Superior temporal gyrus (tissue), 1 donor: ENCODE results near the gene RHO.
A peak's percentile ranks its signal among the peaks of the same experiment; 100 is the strongest.

ENCODE experiments used
- DNase-seq: peaks from one replicate; pipeline ENCODE4 v3.0.0-alpha.2; 2016; ENCODE audit errors: extremely low spot score

Gene RHO

DNA sequence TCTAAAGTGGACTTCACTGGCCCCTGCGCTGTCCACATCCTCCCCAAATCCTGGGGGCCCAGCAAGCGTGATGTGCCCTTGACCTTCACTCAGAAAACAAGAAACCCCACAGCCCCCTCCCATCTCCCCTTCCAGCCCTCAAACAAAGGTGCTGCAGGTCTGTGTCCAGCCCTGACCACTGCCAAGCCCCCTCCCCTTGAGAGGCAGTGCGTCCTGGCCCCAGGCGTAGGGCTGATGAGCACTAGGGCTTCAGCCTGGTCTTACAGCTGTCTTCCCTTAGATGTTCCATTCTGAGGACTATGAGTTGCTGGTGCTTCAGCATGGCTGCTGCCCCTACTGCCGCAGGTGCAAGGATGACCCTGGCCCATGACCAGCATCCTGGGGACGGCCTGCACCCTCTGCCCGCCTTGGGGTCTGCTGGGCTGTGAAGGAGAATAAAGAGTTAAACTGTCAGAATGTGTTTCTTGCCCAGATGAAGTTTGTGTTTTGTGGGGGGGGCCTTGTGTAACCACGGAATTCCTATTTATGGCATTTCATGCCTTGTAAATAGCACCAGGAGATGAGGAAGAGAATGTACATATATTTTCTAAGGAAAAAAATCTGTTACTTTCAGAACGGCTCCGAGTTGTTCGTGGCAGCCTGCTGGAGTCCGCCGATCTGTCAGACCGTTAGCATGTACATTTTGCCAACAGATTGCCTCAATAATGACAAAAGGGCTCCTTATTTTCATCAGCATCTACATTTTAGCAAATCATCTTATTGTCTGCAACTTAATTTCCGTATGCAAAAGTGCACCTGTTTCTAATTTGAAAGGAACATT, 8.3 kb upstream of the RHO start:
- no peak for DNase-seq

DNA sequence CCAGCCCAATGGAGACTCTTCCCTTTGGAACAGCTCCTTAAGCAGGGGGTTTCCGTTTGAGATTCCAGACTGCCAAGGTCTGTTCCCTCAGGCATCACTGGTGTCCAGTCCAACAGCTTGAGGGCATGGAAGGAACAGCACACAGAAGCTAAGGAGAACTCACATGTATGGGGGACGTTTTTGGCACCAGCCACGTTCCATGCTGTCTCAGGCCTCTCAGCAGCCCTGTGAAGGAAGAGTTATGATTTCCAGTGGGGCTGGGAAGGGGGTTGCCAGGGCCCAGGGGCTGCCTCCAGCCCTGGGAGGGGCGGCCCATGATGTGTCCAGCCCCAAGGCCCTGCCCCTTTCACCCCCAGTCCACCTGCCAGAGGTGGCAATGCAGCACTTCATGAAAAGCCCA, 7.5 kb upstream of the RHO start:
- DNase-seq, result no peak

DNA sequence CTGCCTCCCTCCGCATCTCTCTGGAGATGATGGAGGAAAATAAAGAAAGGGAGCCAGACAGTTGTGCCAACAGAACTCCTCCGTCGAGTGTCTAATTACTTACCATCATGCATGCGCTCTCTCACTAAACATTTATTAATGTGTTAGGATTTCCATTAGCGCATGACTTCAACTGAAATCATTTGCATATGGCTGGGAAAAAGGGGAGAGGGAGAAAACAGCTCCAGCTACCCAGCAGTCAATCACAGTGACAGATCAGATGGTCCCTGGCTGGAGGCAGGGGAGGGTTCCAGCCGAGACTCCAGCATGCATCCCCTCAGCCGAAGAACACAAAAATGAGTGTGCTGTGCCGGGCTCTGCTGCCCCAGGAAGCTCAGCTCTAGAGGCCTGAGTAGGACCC, 6.8 kb upstream of the RHO start:
- DNase-seq, result no peak

DNA sequence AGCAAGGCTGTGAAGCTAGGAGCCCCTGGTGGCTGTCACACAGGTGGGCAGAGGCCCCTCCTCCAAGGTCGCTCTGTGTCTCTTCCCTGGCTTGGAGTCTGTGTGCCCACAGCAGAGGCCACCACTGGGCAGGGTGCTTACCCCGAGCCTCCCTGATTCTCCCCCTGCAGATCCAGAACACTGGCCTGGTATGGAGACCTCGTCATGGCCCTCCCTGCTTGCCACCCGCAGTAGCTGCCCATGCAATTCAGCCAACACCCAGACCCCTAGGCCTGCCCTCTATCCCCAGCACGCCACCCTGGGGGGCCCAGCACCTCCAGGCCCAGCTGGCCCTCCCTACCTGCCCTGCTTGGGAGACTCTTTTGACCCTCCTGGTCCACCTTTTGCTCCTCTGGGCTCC, 5.5 kb upstream of the RHO start:
- DNase-seq, result no peak

DNA sequence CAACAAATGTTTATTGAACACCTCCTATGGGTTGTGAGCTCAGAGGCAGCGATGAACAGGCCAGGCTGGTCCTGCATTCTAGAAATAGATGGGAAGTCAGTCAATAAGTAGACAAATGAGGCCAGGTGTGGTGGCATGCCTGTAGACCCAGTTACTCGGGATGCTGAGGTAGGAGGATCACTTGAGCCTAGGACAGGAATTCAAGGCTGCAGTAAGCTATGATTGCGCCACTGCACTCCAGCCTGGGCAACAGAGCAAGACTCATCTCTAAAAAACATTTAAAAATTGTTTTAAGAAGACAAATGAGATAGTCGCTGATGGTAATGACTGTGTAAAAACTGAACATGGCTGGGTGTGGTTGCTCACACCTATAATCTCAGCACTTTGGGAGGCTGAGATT, 4.4 kb upstream of the RHO start:
- DNase-seq, result no peak

DNA sequence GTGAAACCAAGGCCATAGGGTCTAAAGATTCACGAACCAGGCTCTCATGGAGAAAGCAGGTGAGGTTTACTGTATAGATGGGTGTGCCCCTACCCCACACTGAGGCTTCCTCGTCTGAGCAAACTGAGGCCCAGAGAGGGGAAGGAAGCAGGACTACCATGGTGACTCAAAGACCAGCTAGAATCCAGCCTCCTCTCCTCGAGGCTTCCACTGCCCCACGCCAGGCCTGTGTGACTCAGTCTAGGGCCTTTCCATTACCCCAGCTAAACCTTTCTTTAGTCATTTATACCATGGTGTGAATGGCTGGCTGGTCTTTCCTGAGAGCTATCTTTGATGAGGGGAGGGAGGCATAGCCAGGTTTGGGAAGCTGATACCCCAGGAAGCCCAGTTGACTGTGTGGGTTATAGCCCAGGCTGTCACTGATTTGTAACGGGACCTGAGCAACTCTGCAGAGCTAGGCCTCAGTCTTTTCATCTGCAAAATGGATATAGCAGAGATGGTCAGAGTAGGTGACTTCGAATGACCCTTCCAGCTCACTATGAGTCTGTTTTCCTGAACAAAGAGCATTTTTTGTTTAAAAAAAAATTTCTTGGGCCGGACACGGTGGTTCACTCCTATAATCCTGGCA, 3.0 kb upstream of the RHO start:
- DNase-seq, result no peak

DNA sequence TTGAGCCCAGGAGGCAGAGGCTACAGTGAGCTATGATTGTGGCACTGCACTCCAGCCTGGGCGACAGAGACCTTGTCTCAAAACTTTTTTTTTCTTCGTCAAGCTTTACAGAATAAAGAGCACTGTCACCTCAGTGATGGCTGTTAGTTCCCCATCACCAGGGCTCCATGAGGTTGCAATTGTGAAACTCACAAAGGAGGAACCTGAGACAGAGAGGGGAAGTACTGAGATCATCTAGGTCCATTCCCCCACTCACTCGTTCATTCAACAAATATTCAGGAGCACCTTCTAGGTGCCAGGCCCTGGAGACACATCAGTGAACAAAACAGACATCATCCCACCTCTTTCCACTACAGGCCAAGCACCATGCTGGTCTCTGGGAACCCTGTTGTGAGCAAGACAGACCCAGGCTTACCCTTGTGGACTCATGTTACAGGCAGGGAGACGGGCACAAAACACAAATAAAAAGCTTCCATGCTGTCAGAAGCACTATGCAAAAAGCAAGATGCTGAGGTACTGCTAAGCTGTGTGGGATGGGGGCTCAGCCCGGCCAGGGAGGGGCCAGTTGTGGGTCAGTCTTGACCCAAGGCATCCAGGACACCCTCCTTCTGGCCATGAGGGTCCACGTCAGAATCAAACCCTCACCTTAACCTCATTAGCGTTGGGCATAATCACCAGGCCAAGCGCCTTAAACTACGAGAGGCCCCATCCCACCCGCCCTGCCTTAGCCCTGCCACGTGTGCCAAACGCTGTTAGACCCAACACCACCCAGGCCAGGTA, 2.1 kb upstream of the RHO start:
- DNase-seq, result no peak

DNA sequence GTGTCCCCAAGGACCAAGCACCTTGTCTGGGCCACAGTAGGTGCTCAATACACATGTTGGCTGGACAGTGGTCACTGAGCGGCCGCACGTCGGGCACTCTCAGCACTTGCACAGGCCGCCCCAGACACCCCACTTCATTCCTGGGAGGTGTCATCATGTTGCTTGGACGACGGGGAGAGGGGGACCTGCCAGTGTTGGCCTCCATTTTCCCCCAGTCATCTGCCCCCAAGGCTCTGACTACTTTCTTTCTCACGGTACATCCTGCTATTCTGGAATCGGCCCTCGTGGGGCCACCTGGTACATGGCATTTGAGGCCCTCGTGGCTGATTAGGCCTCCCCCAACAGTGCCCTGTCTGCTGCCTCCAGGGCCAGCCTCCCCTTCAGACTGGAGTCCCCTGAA, 1.2 kb upstream of the RHO start:
- DNase-seq, result no peak

DNA sequence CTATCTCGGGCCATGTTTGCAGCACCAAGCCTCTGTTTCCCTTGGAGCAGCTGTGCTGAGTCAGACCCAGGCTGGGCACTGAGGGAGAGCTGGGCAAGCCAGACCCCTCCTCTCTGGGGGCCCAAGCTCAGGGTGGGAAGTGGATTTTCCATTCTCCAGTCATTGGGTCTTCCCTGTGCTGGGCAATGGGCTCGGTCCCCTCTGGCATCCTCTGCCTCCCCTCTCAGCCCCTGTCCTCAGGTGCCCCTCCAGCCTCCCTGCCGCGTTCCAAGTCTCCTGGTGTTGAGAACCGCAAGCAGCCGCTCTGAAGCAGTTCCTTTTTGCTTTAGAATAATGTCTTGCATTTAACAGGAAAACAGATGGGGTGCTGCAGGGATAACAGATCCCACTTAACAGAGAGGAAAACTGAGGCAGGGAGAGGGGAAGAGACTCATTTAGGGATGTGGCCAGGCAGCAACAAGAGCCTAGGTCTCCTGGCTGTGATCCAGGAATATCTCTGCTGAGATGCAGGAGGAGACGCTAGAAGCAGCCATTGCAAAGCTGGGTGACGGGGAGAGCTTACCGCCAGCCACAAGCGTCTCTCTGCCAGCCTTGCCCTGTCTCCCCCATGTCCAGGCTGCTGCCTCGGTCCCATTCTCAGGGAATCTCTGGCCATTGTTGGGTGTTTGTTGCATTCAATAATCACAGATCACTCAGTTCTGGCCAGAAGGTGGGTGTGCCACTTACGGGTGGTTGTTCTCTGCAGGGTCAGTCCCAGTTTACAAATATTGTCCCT, 1.2 kb downstream of the RHO start:
- no peak for DNase-seq

DNA sequence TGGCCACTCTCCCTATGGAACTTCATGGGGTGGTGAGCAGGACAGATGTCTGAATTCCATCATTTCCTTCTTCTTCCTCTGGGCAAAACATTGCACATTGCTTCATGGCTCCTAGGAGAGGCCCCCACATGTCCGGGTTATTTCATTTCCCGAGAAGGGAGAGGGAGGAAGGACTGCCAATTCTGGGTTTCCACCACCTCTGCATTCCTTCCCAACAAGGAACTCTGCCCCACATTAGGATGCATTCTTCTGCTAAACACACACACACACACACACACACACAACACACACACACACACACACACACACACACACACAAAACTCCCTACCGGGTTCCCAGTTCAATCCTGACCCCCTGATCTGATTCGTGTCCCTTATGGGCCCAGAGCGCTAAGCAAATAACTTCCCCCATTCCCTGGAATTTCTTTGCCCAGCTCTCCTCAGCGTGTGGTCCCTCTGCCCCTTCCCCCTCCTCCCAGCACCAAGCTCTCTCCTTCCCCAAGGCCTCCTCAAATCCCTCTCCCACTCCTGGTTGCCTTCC, 1.9 kb downstream of the RHO start:
- no peak for DNase-seq

DNA sequence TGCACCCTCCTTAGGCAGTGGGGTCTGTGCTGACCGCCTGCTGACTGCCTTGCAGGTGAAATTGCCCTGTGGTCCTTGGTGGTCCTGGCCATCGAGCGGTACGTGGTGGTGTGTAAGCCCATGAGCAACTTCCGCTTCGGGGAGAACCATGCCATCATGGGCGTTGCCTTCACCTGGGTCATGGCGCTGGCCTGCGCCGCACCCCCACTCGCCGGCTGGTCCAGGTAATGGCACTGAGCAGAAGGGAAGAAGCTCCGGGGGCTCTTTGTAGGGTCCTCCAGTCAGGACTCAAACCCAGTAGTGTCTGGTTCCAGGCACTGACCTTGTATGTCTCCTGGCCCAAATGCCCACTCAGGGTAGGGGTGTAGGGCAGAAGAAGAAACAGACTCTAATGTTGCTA, 2.4 kb downstream of the RHO start:
- DNase-seq, result no peak

DNA sequence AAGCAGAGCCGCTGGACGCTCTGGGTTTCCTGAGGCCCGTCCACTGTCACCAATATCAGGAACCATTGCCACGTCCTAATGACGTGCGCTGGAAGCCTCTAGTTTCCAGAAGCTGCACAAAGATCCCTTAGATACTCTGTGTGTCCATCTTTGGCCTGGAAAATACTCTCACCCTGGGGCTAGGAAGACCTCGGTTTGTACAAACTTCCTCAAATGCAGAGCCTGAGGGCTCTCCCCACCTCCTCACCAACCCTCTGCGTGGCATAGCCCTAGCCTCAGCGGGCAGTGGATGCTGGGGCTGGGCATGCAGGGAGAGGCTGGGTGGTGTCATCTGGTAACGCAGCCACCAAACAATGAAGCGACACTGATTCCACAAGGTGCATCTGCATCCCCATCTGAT, 3.3 kb downstream of the RHO start:
- DNase-seq, result no peak

DNA sequence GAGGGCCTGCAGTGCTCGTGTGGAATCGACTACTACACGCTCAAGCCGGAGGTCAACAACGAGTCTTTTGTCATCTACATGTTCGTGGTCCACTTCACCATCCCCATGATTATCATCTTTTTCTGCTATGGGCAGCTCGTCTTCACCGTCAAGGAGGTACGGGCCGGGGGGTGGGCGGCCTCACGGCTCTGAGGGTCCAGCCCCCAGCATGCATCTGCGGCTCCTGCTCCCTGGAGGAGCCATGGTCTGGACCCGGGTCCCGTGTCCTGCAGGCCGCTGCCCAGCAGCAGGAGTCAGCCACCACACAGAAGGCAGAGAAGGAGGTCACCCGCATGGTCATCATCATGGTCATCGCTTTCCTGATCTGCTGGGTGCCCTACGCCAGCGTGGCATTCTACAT, 3.8 kb downstream of the RHO start:
- no peak for DNase-seq

DNA sequence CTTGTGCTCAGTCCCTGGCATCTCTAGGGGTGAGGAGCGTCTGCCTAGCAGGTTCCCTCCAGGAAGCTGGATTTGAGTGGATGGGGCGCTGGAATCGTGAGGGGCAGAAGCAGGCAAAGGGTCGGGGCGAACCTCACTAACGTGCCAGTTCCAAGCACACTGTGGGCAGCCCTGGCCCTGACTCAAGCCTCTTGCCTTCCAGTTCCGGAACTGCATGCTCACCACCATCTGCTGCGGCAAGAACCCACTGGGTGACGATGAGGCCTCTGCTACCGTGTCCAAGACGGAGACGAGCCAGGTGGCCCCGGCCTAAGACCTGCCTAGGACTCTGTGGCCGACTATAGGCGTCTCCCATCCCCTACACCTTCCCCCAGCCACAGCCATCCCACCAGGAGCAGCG, 5.0 kb downstream of the RHO start:
- no peak for DNase-seq

DNA sequence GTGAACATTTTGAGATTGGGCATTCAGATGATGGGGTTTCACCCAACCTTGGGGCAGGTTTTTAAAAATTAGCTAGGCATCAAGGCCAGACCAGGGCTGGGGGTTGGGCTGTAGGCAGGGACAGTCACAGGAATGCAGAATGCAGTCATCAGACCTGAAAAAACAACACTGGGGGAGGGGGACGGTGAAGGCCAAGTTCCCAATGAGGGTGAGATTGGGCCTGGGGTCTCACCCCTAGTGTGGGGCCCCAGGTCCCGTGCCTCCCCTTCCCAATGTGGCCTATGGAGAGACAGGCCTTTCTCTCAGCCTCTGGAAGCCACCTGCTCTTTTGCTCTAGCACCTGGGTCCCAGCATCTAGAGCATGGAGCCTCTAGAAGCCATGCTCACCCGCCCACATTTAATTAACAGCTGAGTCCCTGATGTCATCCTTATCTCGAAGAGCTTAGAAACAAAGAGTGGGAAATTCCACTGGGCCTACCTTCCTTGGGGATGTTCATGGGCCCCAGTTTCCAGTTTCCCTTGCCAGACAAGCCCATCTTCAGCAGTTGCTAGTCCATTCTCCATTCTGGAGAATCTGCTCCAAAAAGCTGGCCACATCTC, 6.1 kb downstream of the RHO start:
- DNase-seq, result no peak

DNA sequence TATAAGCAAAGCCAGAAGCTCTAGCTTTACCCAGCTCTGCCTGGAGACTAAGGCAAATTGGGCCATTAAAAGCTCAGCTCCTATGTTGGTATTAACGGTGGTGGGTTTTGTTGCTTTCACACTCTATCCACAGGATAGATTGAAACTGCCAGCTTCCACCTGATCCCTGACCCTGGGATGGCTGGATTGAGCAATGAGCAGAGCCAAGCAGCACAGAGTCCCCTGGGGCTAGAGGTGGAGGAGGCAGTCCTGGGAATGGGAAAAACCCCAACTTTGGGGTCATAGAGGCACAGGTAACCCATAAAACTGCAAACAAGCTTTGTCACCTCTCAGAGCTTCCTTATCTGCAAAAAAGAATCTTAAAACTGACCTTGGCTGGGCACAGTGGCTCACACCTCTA, 6.6 kb downstream of the RHO start:
- DNase-seq, result no peak

DNA sequence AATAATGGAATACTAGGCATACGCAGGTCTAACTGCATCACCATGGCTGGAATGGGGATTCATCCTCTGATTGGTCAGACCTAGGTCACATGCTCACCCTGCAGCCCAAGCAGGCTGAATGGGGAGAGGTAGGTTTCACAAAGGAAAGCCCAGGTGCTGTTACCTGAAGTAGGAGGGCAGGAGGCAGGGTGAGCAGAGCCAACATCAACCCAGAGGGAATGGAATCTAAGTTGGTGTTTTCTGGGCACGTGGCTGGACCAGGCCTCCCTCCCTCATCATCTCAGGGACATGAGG, 7.9 kb downstream of the RHO start:
- no peak for DNase-seq

DNA sequence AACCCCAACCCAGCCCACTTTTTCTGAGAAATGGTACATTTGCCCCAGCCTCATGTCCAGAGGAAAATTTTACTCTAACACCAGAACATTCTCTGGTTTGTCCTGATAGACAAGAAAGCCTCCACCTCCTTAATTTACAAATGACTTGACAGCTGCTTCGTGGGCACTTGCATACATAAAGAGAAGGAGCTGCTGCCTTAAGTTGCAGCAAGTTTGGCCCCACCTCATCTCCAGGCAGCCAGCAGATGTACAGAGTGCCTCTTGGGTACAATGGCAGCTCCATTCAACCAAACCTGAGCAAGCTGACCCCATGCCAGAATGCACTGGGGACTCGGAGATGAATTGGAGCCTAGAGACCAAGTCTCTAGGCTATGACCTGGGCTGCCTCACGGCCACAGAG, 8.4 kb downstream of the RHO start:
- DNase-seq, result peak; percentile 28

DNA sequence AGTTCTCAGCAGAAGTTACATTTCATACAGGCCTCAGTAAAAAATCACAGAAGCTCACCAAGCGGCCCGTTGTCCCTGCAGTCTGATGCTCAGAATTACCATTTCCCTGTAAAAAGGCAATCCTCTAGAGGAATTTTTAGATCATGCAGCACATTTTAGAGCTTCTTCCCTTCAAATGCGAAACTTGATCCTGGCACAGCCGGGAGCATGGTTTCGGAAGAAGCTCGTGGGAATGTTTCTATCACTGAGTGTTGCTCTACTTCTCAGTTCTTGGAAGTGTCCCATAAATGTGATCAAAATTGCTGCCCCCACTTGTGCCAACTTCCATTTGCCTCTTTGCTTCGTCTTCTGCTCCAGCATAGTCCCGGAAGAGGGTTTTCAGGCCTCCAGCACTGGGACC, 10.8 kb downstream of the RHO start:
- DNase-seq, result peak; percentile 34

DNA sequence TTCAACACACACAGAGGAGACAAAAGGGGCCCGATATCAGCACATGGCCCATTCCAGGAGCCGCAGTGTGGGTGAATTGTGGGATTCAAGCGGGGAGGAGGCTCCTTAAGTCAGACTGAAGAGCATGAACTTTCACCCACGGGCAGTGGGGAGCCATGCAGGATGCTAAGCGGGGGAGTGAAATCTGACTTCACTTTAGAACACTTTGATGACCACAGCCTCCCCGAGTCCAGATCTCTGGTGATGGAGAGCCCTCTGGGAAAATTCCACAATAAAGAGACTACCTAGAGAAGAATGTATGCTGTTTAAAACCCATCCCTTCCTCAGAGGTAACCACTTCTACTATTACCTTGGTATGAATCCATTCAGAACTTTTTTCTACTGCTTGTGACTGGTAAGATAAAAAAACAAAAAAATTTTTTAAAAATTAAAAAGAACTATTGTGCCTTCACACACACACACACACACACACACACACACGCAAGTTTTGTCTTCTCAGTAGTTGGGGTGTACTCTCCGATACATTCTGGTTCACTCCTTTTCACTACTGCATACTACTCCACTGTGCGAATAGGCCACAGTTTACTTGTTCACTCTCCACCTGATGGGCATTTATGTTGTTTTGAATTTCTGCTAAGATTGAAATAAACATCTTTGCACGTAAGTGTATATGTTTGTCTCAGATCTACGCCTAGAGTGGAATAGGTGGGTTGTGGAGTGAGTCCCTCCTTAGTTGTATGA, 12.5 kb downstream of the RHO start:
- DNase-seq, result no peak

DNA sequence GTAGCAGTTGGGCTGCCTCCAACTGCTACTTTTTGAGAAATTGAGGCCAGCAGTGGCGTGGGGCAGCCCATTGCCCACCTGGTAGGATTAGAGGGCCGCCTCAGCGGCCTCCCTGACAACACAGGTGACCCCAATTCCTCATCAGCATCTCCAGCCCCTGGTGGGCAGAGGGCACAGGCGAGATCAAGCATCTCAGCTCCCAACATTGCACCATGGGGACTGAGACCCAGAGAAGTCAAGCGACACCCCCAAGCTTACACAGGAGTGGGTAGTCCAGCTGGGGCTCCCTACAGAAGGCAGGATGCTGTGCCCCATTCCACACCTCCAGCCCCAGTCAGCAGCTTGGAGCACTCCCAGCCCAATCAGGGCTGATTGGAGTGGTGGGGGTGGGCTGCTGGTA, 14.3 kb downstream of the RHO start:
- no peak for DNase-seq
